ENCODE data around the gene ACVR2B. TPM values are rescaled to one million over a fixed set of nuclear protein-coding genes. Genes with fewer than 3 reads are reported as not detected.

ACVR2B gene
- total RNA-seq, 5 donors from 2014 or later (not counting 1 experiment from before 2014, with no cell fraction given) = 6.3 to 11.0 (median 8.1) TPM

GRCh38 chr3:38536671-38537070 lies 83.0 kb downstream of the ACVR2B start:
- ATAC-seq (replicated peaks in 1 of 4) = no peak
- CTCF ChIA-PET = no interaction called here
- H3K27ac Mint-ChIP-seq = no peak overlapping the region

GRCh38 chr3:38538773-38539353 lies 85.2 kb downstream of the ACVR2B start:
- Mint-ChIP-seq H3K4me3 (no peak overlapping the region), H3K9me3 (no peaks in the 10 kb centered on the region), H3K36me3 (peaks cover 24% of the 10 kb centered on the region), H3K27ac (no peak overlapping the region), H3K27me3 (no peaks in the 10 kb centered on the region), H3K4me1 (peaks cover 0 to 4% (median 0%) of the 10 kb centered on the region in 3 donors)
- no peak overlapping the region for H3K4me3 ChIP-seq (ENCODE audit: control insufficient read depth in 1 of 2, extremely low read depth in 1 of 2, low read length in 1 of 2)
- peaks cover 0 to 2% of the 10 kb centered on the region in 2 experiments for H3K4me1 ChIP-seq (ENCODE audit: control insufficient read depth in 1 of 2, extremely low read depth in 1 of 2, insufficient read depth in 2 of 2, low read length in 2 of 2)
- DNase-seq (no peak), ATAC-seq (replicated peaks in 1 of 4) (no peak)
- H3K36me3 ChIP-seq (ENCODE audit: control insufficient read depth in 2 of 2, extremely low read depth in 1 of 2, insufficient read depth in 1 of 2, low read length in 1 of 2) = peaks cover 2 to 8% of the 10 kb centered on the region in 2 donors
- H3K27ac ChIP-seq (ENCODE audit: low read length) = no peak overlapping the region
- peaks cover 0 to 2% of the 10 kb centered on the region in 2 experiments for H3K27me3 ChIP-seq (replicated peaks in 1 of 2; ENCODE audit: control insufficient read depth in 2 of 2, extremely low read depth in 1 of 2, insufficient read depth in 2 of 2, low read length in 1 of 2)
- ChIA-PET POLR2A (no interaction called here), CTCF (no interaction called here)
- WGBS (ENCODE audit: insufficient coverage) = 96% methylated on average over 4 of the region's 8 CpGs
- H3K9me3 ChIP-seq = no peaks in the 10 kb centered on the region

More at GRCh38 chr3:38536671-38537070, 83.0 kb downstream of the ACVR2B start:
- Mint-ChIP-seq H3K27me3 (no peaks in the 10 kb centered on the region), H3K36me3 (peaks cover 36% of the 10 kb centered on the region), H3K4me3 (no peak overlapping the region), H3K4me1 (peaks cover 0 to 4% (median 0%) of the 10 kb centered on the region in 3 donors), H3K9me3 (no peaks in the 10 kb centered on the region)
- no peak overlapping the region for H3K27ac ChIP-seq (ENCODE audit: low read length)
- peaks cover 2 to 8% of the 10 kb centered on the region in 2 donors for H3K36me3 ChIP-seq (ENCODE audit: control insufficient read depth in 2 of 2, extremely low read depth in 1 of 2, insufficient read depth in 1 of 2, low read length in 1 of 2)
- H3K27me3 ChIP-seq (replicated peaks in 1 of 2; ENCODE audit: control insufficient read depth in 2 of 2, extremely low read depth in 1 of 2, insufficient read depth in 2 of 2, low read length in 1 of 2) = no peaks in the 10 kb centered on the region
- POLR2A ChIA-PET = interaction anchor here in 1 of 2 donors (0.6 to 0.7 kb wide), 2 partner anchors 191 to 787 kb away, joined by 3 to 4 read pairs; no protein-coding TSS in a partner anchor
- H3K4me3 ChIP-seq (ENCODE audit: control insufficient read depth in 1 of 2, extremely low read depth in 1 of 2, low read length in 1 of 2) = no peak overlapping the region
- no peak for DNase-seq
- H3K9me3 ChIP-seq = no peaks in the 10 kb centered on the region
- H3K4me1 ChIP-seq (ENCODE audit: control insufficient read depth in 1 of 2, extremely low read depth in 1 of 2, insufficient read depth in 2 of 2, low read length in 2 of 2) = peaks cover 0 to 2% of the 10 kb centered on the region in 2 experiments
- 79% methylated on average over 2 of the region's 3 CpGs for WGBS (ENCODE audit: insufficient coverage)

- Histone ChIP-seq H3K27ac (ENCODE audit: low read length) (no peak overlapping the region), H3K4me3 (ENCODE audit: control insufficient read depth in 1 of 2, extremely low read depth in 1 of 2, low read length in 1 of 2) (no peak overlapping the region), H3K27me3 (replicated peaks in 1 of 2; ENCODE audit: control insufficient read depth in 2 of 2, extremely low read depth in 1 of 2, insufficient read depth in 2 of 2, low read length in 1 of 2) (peaks cover 0 to 2% of the 10 kb centered on the region in 2 experiments), H3K9me3 (no peaks in the 10 kb centered on the region), H3K4me1 (ENCODE audit: control insufficient read depth in 1 of 2, extremely low read depth in 1 of 2, insufficient read depth in 2 of 2, low read length in 2 of 2) (no peaks in the 10 kb centered on the region), H3K36me3 (ENCODE audit: control insufficient read depth in 2 of 2, extremely low read depth in 1 of 2, insufficient read depth in 1 of 2, low read length in 1 of 2) (peaks cover 0 to 2% of the 10 kb centered on the region in 2 donors)
- Mint-ChIP-seq H3K4me1 (peaks cover 0 to 4% (median 0%) of the 10 kb centered on the region in 3 donors), H3K4me3 (no peak overlapping the region), H3K27me3 (peaks cover 0 to 5% of the 10 kb centered on the region in 2 donors), H3K27ac (no peak overlapping the region), H3K36me3 (peaks cover 4% of the 10 kb centered on the region), H3K9me3 (no peaks in the 10 kb centered on the region)
- 96% methylated on average over 6 of the region's 9 CpGs for WGBS (ENCODE audit: insufficient coverage)
- DNase-seq (no peak), ATAC-seq (replicated peaks in 1 of 4) (no peak)
- ChIA-PET CTCF (no interaction called here), POLR2A (no interaction called here)
Observed at GRCh38 chr3:38541806-38542205, 88.1 kb downstream of the ACVR2B start.

Other genes starting within 250 kb of the ACVR2B start
- under 1 TPM; 0.35 to 0.79 (median 0.68) TPM for gene SLC22A13, start 188.1 kb upstream of the ACVR2B start, total RNA-seq
- gene SLC22A14, start 171.6 kb upstream of the ACVR2B start, total RNA-seq = under 1 TPM in 1 of 5 donors, not detected in 4; 0.10 TPM
- gene XYLB, start 107.1 kb upstream of the ACVR2B start, total RNA-seq = 1 to 10 TPM in 3 of 5 donors, under 1 TPM in 2; 0.59 to 1.9 (median 1.0) TPM
- 10 to 100 TPM; 21.5 to 24.8 (median 22.9) TPM for gene EXOG, start 42.5 kb downstream of the ACVR2B start, total RNA-seq
- under 1 TPM in 3 of 5 donors, not detected in 2; 0.12 to 0.47 (median 0.23) TPM for gene SCN5A, start 195.8 kb downstream of the ACVR2B start, total RNA-seq

Measured in T-cell (primary cell).